Tibial artery (tissue), 4 donors: ENCODE measurements around the gene SEPTIN10.

Source experiments
- DNase-seq, 2 donors: peaks; one replicate each; pipeline ENCODE4 v3.0.0-alpha.2; 2019
- H3K27ac ChIP-seq, 2 donors: fragments of 200-600 bp; sonication (generic) in 1 of 2; 1 replicate in 1 of 2; 2 replicates in 1 of 2; pipeline ENCODE4 v1.5.1; 2018 to 2019; ENCODE audit warnings: mild to moderate bottlenecking in 1 of 2
- H3K27me3 ChIP-seq, 2 donors: fragments of 200-600 bp; sonication (generic) in 1 of 2; one replicate each; pipeline versions ENCODE4 v1.5.1 to v1.6.0; 2016 to 2019
- H3K36me3 ChIP-seq, 3 donors: fragments of 200-600 bp; sonication (generic) in 2 of 3; one replicate each; pipeline ENCODE4 v1.5.1; 2016 to 2019; ENCODE audit warnings: mild to moderate bottlenecking in 2 of 3
- H3K4me1 ChIP-seq, 4 donors: fragments of 200-600 bp; sonication (generic) in 2 of 4; 1 replicate in 3 of 4; 2 replicates in 1 of 4; pipeline ENCODE4 v1.5.1; 2016 to 2019
- H3K4me3 ChIP-seq, 2 donors: fragments of 200-600 bp; sonication (generic) in 1 of 2; 1 replicate in 1 of 2; 2 replicates in 1 of 2; pipeline ENCODE4 v1.5.1; 2018 to 2019; ENCODE audit warnings: mild to moderate bottlenecking in 2 of 2
- H3K9me3 ChIP-seq, 3 donors: fragments of 200-600 bp; sonication (generic) in 1 of 3; one replicate each; pipeline ENCODE4 v1.5.1; 2016 to 2019
- intact Hi-C: fragments of 100-400 bp; cut with DNase I; formaldehyde crosslinking; loops from one replicate; pipeline ENCODE4 v1.15.0; 2023; ENCODE audit warnings: low total_unique reads
- TF ChIP-seq, protein P1 (sequence below), 2 experiments: fragments of 200-600 bp in 1 of 2; fragments of 450-650 bp in 1 of 2; IDR thresholded peaks; one replicate each; pipeline ENCODE4 v1.5.1; 2017 to 2019; ENCODE audit warnings: antibody characterized with exemption in 2 of 2, mild to moderate bottlenecking in 1 of 2, moderate library complexity in 1 of 2

The SEPTIN10 gene

DNA sequence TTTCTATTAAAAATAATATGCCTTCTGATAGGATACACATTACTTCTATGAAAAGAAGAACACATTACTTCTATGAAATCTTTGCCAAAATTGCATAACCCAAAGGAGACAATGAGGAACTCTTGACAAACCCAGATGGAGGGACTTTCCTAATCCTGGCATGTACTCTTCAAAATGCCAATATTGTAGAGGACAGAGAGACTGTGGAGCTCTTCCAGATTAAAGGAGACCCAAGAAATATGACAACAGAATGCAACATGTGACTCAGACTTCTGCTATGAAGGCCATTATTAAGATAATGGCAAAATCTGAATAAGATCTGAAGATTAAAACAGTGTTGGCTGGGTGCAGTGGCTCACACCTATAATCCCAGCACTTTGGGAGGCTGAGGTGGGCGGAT, 22.6 kb upstream of the SEPTIN10 start:
- no peak overlapping the region for H3K4me3 ChIP-seq
- H3K36me3 ChIP-seq, result no peaks in the 10 kb centered on the region
- intact Hi-C loops, result no loop called here
- TF ChIP-seq, protein P1, sequence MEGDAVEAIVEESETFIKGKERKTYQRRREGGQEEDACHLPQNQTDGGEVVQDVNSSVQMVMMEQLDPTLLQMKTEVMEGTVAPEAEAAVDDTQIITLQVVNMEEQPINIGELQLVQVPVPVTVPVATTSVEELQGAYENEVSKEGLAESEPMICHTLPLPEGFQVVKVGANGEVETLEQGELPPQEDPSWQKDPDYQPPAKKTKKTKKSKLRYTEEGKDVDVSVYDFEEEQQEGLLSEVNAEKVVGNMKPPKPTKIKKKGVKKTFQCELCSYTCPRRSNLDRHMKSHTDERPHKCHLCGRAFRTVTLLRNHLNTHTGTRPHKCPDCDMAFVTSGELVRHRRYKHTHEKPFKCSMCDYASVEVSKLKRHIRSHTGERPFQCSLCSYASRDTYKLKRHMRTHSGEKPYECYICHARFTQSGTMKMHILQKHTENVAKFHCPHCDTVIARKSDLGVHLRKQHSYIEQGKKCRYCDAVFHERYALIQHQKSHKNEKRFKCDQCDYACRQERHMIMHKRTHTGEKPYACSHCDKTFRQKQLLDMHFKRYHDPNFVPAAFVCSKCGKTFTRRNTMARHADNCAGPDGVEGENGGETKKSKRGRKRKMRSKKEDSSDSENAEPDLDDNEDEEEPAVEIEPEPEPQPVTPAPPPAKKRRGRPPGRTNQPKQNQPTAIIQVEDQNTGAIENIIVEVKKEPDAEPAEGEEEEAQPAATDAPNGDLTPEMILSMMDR (IDR thresholded peaks at IDR 0.05), result no peak
- no peaks in the 10 kb centered on the region for H3K9me3 ChIP-seq
- DNase-seq, result no peak
- no peaks in the 10 kb centered on the region for H3K4me1 ChIP-seq
- no peak overlapping the region for H3K27ac ChIP-seq
- H3K27me3 ChIP-seq, result no peaks in the 10 kb centered on the region

DNA sequence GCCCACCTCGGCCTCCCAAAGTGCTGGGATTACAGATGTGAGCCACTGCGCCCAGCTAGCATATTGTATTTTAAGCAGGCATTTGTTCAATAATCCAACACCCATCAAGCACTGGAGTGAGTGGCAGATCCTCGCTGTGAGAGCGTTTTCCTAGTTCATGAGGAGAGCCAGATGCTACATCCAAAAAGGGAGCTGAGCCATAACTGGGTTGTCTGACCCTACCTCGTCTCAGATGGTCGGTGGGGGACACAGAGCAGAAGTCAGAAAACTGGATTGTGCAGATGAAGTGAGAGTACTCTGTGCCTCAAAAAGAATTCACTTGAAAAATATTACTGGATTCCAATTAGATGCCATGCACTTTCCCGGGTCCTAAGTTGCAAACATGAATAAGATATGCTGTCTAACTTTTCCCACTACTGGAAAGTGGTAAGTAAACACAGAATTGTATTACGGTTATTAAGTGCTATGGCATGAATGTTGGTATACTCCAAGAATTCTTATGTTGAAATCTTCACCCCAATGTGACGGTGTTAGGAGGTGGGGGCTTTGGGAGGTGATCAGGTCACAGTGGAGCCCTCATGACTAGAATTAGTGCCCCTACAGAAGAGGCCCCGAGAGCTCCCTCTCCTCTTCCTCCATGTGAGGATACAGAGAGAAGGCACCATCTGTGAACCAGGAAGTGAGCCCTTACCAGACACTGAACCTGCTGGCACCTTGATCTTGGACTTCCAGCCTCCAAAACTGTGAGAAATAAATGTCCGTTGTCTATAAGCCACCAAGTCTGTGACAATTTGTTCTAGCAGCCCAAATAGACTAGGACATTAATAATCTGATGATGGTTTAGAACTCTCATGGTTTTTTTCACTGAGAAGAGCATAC, 21.9 kb upstream of the SEPTIN10 start:
- Histone ChIP-seq H3K27ac (no peak overlapping the region), H3K4me1 (no peaks in the 10 kb centered on the region), H3K27me3 (no peaks in the 10 kb centered on the region), H3K4me3 (no peak overlapping the region), H3K9me3 (no peaks in the 10 kb centered on the region), H3K36me3 (no peaks in the 10 kb centered on the region)
- no peak for DNase-seq
- TF ChIP-seq, protein P1 (IDR thresholded peaks at IDR 0.05), result no peak
- intact Hi-C loops, result no loop called here

DNA sequence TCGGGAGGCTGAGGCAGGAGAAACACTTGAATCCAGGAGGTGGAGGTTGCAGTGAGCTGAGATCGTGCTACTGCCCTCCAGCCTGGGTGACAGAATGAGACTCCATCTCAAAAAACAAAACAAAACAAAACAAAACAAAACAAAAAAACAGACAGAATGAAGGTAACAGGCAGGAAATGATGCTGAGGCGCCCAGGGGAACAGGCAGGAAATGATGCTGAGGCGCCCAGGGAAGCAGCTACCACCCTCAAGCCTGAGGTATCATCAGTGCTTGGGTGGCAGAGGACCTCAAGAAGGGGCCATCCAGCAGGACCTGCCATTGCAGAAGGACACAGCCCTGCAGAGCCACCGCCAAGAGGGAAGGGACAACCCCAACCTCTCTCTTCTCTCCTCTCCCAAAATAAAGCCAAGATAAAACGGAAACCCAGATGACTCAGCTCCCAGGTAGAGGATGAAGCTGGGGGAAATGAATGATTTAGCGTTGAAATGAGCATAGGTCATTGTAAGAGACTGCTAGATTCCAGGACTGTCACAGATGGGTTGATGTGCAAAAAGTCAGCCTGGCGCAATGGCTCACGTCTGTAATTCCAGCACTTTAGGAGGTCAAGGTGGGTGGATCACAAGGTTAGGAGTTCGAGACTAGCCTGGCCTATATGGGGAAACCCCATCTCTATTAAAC, 19.7 kb upstream of the SEPTIN10 start:
- Histone ChIP-seq H3K4me3 (no peak overlapping the region), H3K9me3 (no peaks in the 10 kb centered on the region), H3K4me1 (no peaks in the 10 kb centered on the region), H3K27ac (no peak overlapping the region), H3K36me3 (no peaks in the 10 kb centered on the region), H3K27me3 (no peaks in the 10 kb centered on the region)
- intact Hi-C loops, result loop anchor here (2.0 kb wide), 1 partner anchor 21 kb away; no protein-coding TSS in a partner anchor
- TF ChIP-seq, protein P1 (IDR thresholded peaks at IDR 0.05), result no peak
- no peak for DNase-seq

DNA sequence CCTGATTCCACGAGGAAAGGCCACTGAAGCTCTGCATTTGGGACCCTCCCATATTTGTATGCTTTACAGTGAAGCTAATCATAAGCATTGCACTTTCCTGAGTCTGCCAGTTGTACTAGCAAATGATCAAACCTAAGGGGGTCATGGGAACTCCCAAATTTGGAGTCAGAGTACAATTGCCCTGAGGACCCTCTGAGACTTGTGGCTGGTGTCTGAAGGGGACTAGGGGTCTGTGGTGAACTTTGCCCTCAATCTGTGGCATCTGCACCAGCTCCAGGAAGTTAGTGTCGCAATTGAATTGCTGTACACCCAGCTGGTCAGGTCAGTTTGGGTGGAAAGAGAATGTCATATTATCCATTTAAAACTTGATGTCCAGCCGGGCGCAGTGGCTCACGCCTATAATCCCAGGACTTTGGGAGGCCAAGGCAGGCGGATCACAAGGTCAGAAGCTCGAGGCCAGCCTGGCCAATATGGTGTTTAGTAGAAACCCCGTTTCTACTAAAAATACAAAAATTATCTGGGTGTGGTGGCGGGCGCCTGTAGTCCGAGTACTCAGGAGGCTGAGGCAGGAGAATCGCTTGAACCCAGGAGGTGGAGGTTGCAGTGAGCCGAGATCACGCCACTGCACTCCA, 18.5 kb upstream of the SEPTIN10 start:
- no peak for DNase-seq
- Histone ChIP-seq H3K27ac (no peak overlapping the region), H3K4me1 (no peaks in the 10 kb centered on the region), H3K27me3 (no peaks in the 10 kb centered on the region), H3K9me3 (no peaks in the 10 kb centered on the region), H3K4me3 (no peak overlapping the region), H3K36me3 (no peaks in the 10 kb centered on the region)
- TF ChIP-seq, protein P1 (IDR thresholded peaks at IDR 0.05), result no peak
- intact Hi-C loops, result loop anchor here (2.0 kb wide), 1 partner anchor 23 kb away; no protein-coding TSS in a partner anchor

DNA sequence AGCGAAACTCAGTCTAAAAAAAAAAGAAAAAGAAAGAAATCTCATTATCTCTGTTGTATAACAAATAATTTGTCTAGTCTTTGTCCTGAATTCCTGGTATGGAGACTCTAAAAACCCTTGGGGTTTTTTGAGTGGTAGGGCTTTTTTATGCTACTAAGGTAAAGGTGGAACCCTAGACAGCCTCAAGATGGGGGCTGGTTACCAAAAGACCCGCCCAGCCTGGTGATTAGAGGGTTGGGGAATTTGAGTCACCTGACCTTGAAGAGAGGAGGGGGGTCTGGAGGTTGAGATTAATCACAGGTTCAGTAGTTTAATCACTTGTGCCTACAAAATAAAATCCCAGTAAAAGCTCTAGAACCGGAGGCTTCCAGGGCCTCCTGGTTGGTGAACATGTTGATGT, 18.0 kb upstream of the SEPTIN10 start:
- Histone ChIP-seq H3K27me3 (no peaks in the 10 kb centered on the region), H3K9me3 (no peaks in the 10 kb centered on the region), H3K4me1 (no peaks in the 10 kb centered on the region), H3K36me3 (no peaks in the 10 kb centered on the region), H3K4me3 (no peak overlapping the region), H3K27ac (no peak overlapping the region)
- DNase-seq, result no peak
- intact Hi-C loops, result loop anchor here (2.0 kb wide), 1 partner anchor 23 kb away; no protein-coding TSS in a partner anchor
- TF ChIP-seq, protein P1 (IDR thresholded peaks at IDR 0.05), result no peak
